Neural cell (in vitro differentiated cells): ENCODE data around the gene ACTN4. TPM values are rescaled to one million over a fixed set of nuclear protein-coding genes. Genes with fewer than 3 reads are reported as not detected.

ENCODE experiments used
- H2AFZ ChIP-seq: fragments of 200-600, 300-800 bp; sonication (generic), shearing (Covaris generic); 2 replicates; pipeline ENCODE4 v1.6.0; 2014; ENCODE audit warnings: low read depth, mild to moderate bottlenecking, antibody characterized with exemption, low read length, moderate library complexity
- H3F3A ChIP-seq: fragments of 200-600 bp; shearing (Covaris generic); 2 replicates; pipeline ENCODE4 v1.6.1; 2016; ENCODE audit warnings: mild to moderate bottlenecking, moderate library complexity, mixed read lengths, antibody characterized with exemption, low read length; ENCODE audit not compliant: insufficient read depth, poor library complexity, severe bottlenecking
- H3K27ac ChIP-seq: fragments of 200-600, 300-800 bp; sonication (generic), shearing (Covaris generic); 2 replicates; pipeline ENCODE4 v1.5.1; 2014; ENCODE audit warnings: mild to moderate bottlenecking, low read length, moderate library complexity
- H3K27me3 ChIP-seq: fragments of 300-800, 200-600 bp; sonication (generic), shearing (Covaris generic); 2 replicates; pipeline ENCODE4 v1.6.0; 2014; ENCODE audit warnings: mild to moderate bottlenecking, low read depth, low read length, moderate library complexity; ENCODE audit not compliant: insufficient read depth
- H3K36me3 ChIP-seq: fragments of 300-800, 200-600 bp; sonication (generic), shearing (Covaris generic); 2 replicates; pipeline ENCODE4 v1.5.1; 2014; ENCODE audit warnings: mild to moderate bottlenecking, antibody characterized with exemption, low read length, moderate library complexity; ENCODE audit not compliant: insufficient read depth
- H3K4me2 ChIP-seq: fragments of 300-800, 200-600 bp; sonication (generic), shearing (Covaris generic); 2 replicates; pipeline ENCODE4 v1.6.0; 2014; ENCODE audit warnings: mild to moderate bottlenecking, low read length
- H3K4me3 ChIP-seq: fragments of 300-800, 200-600 bp; sonication (generic), shearing (Covaris generic); 2 replicates; pipeline ENCODE4 v1.5.1; 2014; ENCODE audit warnings: mild to moderate bottlenecking, low read length, moderate library complexity
- H3K79me2 ChIP-seq: fragments of 200-600 bp; shearing (Covaris generic); replicated peaks from 2 replicates; pipeline ENCODE4 v1.6.0; 2014; ENCODE audit warnings: mild to moderate bottlenecking, low read length, moderate library complexity; ENCODE audit not compliant: insufficient read depth
- H3K9ac ChIP-seq: fragments of 300-800, 200-600 bp; sonication (generic), shearing (Covaris generic); 2 replicates; pipeline ENCODE4 v1.6.1; 2016; ENCODE audit warnings: mild to moderate bottlenecking, low read length, mixed read lengths
- H3K9me2 ChIP-seq: fragments of 200-600 bp; shearing (Covaris generic); 2 replicates; pipeline ENCODE4 v1.6.1; 2016; ENCODE audit warnings: mild to moderate bottlenecking, low read length, mixed read lengths; ENCODE audit not compliant: insufficient read depth
- H3K9me3 ChIP-seq: fragments of 200-600, 300-800 bp; sonication (generic), shearing (Covaris generic); 2 replicates; pipeline ENCODE4 v1.6.1; 2016; ENCODE audit warnings: mild to moderate bottlenecking, mixed run types, low read length, moderate library complexity, mixed read lengths
- H4K20me1 ChIP-seq: fragments of 200-600 bp; shearing (Covaris generic); 2 replicates; pipeline ENCODE4 v1.6.1; 2016; ENCODE audit warnings: mild to moderate bottlenecking, mixed run types; ENCODE audit not compliant: insufficient read depth
- CTCF ChIP-seq: fragments of 450-650 bp; IDR thresholded peaks from 2 replicates; pipeline ENCODE4 v1.5.1; 2014; ENCODE audit warnings: antibody characterized with exemption, mild to moderate bottlenecking, moderate library complexity; ENCODE audit not compliant: poor library complexity, severe bottlenecking
- EP300 ChIP-seq: fragments of 450-650 bp; conservative IDR thresholded peaks from 2 replicates; pipeline ENCODE4 v1.6.1; 2014; ENCODE audit warnings: antibody characterized with exemption, mild to moderate bottlenecking, moderate library complexity; ENCODE audit not compliant: poor library complexity, severe bottlenecking
- EZH2 ChIP-seq: fragments of 200-600, 300-800 bp; shearing (Covaris generic), sonication (generic); IDR thresholded peaks from 2 replicates; pipeline ENCODE4 v1.6.1; 2014; ENCODE audit warnings: antibody characterized with exemption, low read length, borderline replicate concordance, mild to moderate bottlenecking; ENCODE audit not compliant: insufficient read depth, poor library complexity, severe bottlenecking
- MXI1 ChIP-seq: fragments of 450-650 bp; conservative IDR thresholded peaks from 2 replicates; pipeline ENCODE4 v1.6.1; 2014; ENCODE audit warnings: antibody characterized with exemption, mild to moderate bottlenecking; ENCODE audit not compliant: poor library complexity, severe bottlenecking
- POLR2AphosphoS5 ChIP-seq: IDR thresholded peaks from 2 replicates; pipeline ENCODE4 v1.6.1; 2012
- RAD21 ChIP-seq: fragments of 450-650 bp; conservative IDR thresholded peaks from 2 replicates; pipeline ENCODE4 v1.6.1; 2014; ENCODE audit warnings: antibody characterized with exemption, mild to moderate bottlenecking, moderate library complexity
- REST ChIP-seq: IDR thresholded peaks from 2 replicates; pipeline ENCODE4 v1.6.1; 2012; ENCODE audit warnings: borderline replicate concordance
- SMC3 ChIP-seq: fragments of 450-650 bp; conservative IDR thresholded peaks from 2 replicates; pipeline ENCODE4 v1.6.1; 2014; ENCODE audit warnings: antibody characterized with exemption, mild to moderate bottlenecking, moderate library complexity; ENCODE audit not compliant: poor library complexity
- TAF1 ChIP-seq: IDR thresholded peaks from 2 replicates; pipeline ENCODE4 v1.6.1; 2012; ENCODE audit warnings: low read depth
- polyA plus RNA-seq: library from polyadenylated mRNA; depleted of rRNA; stranded (reverse); fragments of >200 nt; gene quantifications from 2 replicates; pipeline ENCODE4 v1.2.3, GENCODE V29; 2014

ACTN4 gene
- polyA plus RNA-seq, 1 donor from 2014 or later, result 54.0 TPM

- TF ChIP-seq POLR2AphosphoS5 (no peak), REST (no peak), SMC3 (no peak), TAF1 (no peak), CTCF (no peak), EP300 (no peak), MXI1 (no peak), RAD21 (no peak), EZH2 (no peak)
- Histone ChIP-seq H3K79me2 (no peaks in the 10 kb centered on the region), H3K9ac (no peak overlapping the region), H3K4me2 (no peak overlapping the region), H3K27ac (no peak overlapping the region), H4K20me1 (no peaks in the 10 kb centered on the region), H3K36me3 (no peaks in the 10 kb centered on the region), H3K9me2 (no peaks in the 10 kb centered on the region), H3K9me3 (no peaks in the 10 kb centered on the region), H3K4me3 (no peak overlapping the region), H2AFZ (no peak overlapping the region), H3F3A (no peaks in the 10 kb centered on the region), H3K27me3 (no peaks in the 10 kb centered on the region)
Measured at GRCh38 chr19:38743394-38744297, 96.2 kb downstream of the ACTN4 start.

GRCh38 chr19:38744298-38744681 is 96.8 kb downstream of the ACTN4 start, which contains the start of gene CAPN12:
CAPN12 (minus strand) TSS chr19:38744474; CDS start chr19:38744165, 309 bp downstream.
- Histone ChIP-seq H3K9me2 (no peaks in the 10 kb centered on the region), H3F3A (no peaks in the 10 kb centered on the region), H3K36me3 (no peaks in the 10 kb centered on the region), H3K9me3 (no peaks in the 10 kb centered on the region), H3K4me3 (no peak within 1 kb of the TSS), H2AFZ (no peak within 1 kb of the TSS), H3K79me2 (no peaks in the 10 kb centered on the region), H3K27ac (no peak within 1 kb of the TSS), H4K20me1 (no peaks in the 10 kb centered on the region), H3K4me2 (no peak within 1 kb of the TSS), H3K9ac (no peak within 1 kb of the TSS), H3K27me3 (no peaks in the 10 kb centered on the region)
- TF ChIP-seq RAD21, result no peak
- TF ChIP-seq EP300, result no peak
- TF ChIP-seq CTCF, result no peak
- TF ChIP-seq POLR2AphosphoS5, result no peak
- no peak for TF ChIP-seq REST
- TF ChIP-seq TAF1, result no peak
- no peak for TF ChIP-seq EZH2
- no peak for TF ChIP-seq MXI1
- TF ChIP-seq SMC3, result no peak
